NT2/D1 (cell line): ENCODE results near the gene ZC3H7B.

Experiments used
- DNase-seq: peaks from one replicate; pipeline ENCODE4 v3.0.0-alpha.2; 2011; ENCODE audit warnings: low read depth, low spot score
- H3K27me3 ChIP-seq: 2 replicates; pipeline ENCODE4 v1.6.0; 2011; ENCODE audit warnings: mild to moderate bottlenecking; ENCODE audit not compliant: insufficient read length, insufficient read depth
- H3K36me3 ChIP-seq: 2 replicates; pipeline ENCODE4 v1.6.1; 2011; ENCODE audit warnings: mild to moderate bottlenecking, low read length, mixed read lengths; ENCODE audit not compliant: insufficient read depth, insufficient read length
- H3K4me1 ChIP-seq: 2 replicates; pipeline ENCODE4 v1.5.1; 2011; ENCODE audit not compliant: insufficient read depth, insufficient read length
- H3K4me3 ChIP-seq: 2 replicates; pipeline ENCODE4 v1.5.1; 2011; ENCODE audit warnings: low read depth; ENCODE audit not compliant: insufficient read length
- H3K9ac ChIP-seq: 2 replicates; pipeline ENCODE4 v1.6.0; 2011; ENCODE audit warnings: low read depth; ENCODE audit not compliant: insufficient read length
- H3K9me3 ChIP-seq: 2 replicates; pipeline ENCODE4 v1.5.1; 2011; ENCODE audit warnings: mild to moderate bottlenecking, low read length; ENCODE audit not compliant: insufficient read depth
- SUZ12 ChIP-seq: IDR thresholded peaks from 2 replicates; pipeline ENCODE4 v1.6.1; 2011; ENCODE audit not compliant: insufficient read length, insufficient read depth; ENCODE audit errors: extremely low read depth
- YY1 ChIP-seq: IDR thresholded peaks from 2 replicates; pipeline ENCODE4 v1.6.1; 2011; ENCODE audit not compliant: insufficient read length, insufficient read depth
- ZNF274 ChIP-seq: IDR thresholded peaks from 2 replicates; pipeline ENCODE4 v1.6.1; 2011; ENCODE audit warnings: mild to moderate bottlenecking, low read depth, low read length

The ZC3H7B gene

DNA sequence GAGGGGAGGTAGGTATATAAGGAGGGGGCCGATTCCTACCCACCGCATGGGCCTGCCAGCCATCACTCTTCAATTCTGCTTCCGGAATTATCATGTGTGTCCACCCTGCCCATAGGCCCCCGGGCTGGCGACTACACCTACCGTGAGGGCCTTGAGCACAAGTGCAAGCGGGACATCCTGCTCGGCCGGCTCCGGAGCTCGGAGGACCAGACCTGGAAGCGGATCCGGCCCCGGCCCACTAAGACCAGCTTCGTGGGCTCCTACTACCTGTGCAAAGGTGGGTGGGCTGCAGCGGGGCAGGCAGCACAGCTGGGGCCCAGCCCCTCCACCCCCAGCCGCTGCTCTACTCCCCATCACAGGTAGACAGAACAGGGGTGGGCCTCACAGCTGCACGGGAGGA is 42.0 kb downstream of the ZC3H7B start:
- no peak overlapping the region for H3K4me3 ChIP-seq
- peaks cover 6% of the 10 kb centered on the region for H3K4me1 ChIP-seq
- H3K27me3 ChIP-seq: no peaks in the 10 kb centered on the region
- DNase-seq: no peak
- H3K9me3 ChIP-seq: no peaks in the 10 kb centered on the region
- H3K36me3 ChIP-seq: peaks cover 83% of the 10 kb centered on the region
- TF ChIP-seq ZNF274 (no peak), YY1 (no peak), SUZ12 (no peak)
- H3K9ac ChIP-seq: no peak overlapping the region

DNA sequence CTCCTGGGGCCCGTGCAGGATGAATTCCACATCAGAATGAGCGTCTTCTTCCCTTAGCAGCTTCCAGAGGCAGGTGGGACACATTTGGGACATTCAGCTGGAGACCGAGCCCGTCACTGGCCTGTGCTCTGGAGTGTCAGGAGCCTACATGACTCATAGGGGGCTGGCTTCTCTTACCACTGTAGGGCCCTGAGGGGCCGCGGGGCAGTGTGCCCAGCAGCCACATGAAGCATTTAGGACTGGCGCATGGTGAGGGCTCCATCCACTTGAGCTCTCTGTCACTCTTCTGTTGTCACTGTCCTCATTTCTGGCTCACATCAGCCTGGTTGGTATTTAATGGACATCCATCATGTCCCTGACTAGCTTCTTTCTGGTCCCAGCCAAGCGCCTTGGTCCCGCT is 42.4 kb downstream of the ZC3H7B start:
- no peaks in the 10 kb centered on the region for H3K9me3 ChIP-seq
- no peak overlapping the region for H3K9ac ChIP-seq
- TF ChIP-seq YY1 (no peak), ZNF274 (no peak), SUZ12 (no peak)
- peaks cover 6% of the 10 kb centered on the region for H3K4me1 ChIP-seq
- no peak for DNase-seq
- peaks cover 83% of the 10 kb centered on the region for H3K36me3 ChIP-seq
- no peaks in the 10 kb centered on the region for H3K27me3 ChIP-seq
- H3K4me3 ChIP-seq: no peak overlapping the region

DNA sequence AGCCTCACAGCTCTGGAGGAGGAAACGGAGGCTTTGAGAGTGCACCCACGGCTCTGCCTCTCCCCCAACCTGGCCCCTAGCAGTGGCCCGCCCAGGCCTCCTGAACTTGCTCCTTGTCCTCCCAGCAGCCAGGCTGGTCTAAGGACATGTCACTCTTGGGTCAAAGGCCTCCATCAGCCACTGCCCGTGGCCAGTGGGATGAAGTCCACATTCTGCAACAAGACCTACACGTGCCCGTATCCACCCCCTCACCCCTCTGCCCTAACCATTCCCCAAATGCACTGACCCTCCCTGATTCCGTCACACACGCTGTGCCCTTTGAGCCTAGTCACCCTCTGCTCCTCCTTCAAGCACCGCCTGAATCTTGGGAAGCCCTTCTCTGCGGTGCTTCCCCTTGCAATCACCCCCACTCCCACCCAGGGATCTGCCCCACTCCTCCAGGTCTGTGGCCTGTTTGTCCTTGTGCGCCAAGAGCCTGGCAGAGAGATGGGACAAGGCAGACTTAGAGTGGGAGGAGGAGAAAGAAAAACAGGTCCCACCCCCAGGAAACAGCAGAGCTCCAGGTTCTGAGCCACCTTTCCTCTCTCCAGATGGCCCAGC is 43.0 kb downstream of the ZC3H7B start:
- DNase-seq: no peak
- Histone ChIP-seq H3K27me3 (no peaks in the 10 kb centered on the region), H3K36me3 (peaks cover 84% of the 10 kb centered on the region), H3K4me3 (no peak overlapping the region), H3K4me1 (peaks cover 6% of the 10 kb centered on the region), H3K9me3 (no peaks in the 10 kb centered on the region), H3K9ac (no peak overlapping the region)
- no peak for TF ChIP-seq YY1
- no peak for TF ChIP-seq SUZ12
- no peak for TF ChIP-seq ZNF274

DNA sequence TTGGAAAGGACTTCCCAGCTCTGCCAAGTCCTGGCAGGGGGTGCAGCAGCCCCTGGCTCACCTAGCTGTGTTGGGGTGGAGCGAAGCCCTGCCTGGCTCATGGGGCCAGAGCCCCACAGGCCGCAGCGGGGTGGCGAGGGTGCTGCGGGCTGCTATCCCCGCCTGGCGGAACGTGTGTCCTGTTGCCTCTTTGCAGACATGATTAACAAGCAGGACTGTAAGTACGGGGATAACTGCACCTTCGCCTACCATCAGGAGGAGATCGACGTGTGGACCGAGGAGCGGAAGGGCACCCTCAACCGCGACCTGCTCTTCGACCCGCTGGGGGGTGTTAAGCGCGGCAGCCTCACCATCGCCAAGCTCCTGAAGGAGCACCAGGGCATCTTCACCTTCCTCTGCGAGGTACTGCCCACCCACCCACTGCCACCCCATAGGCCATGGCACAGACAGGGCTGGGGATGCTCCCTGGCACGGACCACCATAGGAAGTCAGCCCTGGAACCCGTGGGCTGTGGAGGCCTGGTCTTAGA is 44.5 kb downstream of the ZC3H7B start:
- H3K27me3 ChIP-seq: no peaks in the 10 kb centered on the region
- DNase-seq: no peak
- no peak overlapping the region for H3K9ac ChIP-seq
- TF ChIP-seq ZNF274 (no peak), SUZ12 (no peak), YY1 (no peak)
- peaks cover 6% of the 10 kb centered on the region for H3K4me1 ChIP-seq
- H3K4me3 ChIP-seq: no peak overlapping the region
- H3K9me3 ChIP-seq: no peaks in the 10 kb centered on the region
- peaks cover 85% of the 10 kb centered on the region for H3K36me3 ChIP-seq

DNA sequence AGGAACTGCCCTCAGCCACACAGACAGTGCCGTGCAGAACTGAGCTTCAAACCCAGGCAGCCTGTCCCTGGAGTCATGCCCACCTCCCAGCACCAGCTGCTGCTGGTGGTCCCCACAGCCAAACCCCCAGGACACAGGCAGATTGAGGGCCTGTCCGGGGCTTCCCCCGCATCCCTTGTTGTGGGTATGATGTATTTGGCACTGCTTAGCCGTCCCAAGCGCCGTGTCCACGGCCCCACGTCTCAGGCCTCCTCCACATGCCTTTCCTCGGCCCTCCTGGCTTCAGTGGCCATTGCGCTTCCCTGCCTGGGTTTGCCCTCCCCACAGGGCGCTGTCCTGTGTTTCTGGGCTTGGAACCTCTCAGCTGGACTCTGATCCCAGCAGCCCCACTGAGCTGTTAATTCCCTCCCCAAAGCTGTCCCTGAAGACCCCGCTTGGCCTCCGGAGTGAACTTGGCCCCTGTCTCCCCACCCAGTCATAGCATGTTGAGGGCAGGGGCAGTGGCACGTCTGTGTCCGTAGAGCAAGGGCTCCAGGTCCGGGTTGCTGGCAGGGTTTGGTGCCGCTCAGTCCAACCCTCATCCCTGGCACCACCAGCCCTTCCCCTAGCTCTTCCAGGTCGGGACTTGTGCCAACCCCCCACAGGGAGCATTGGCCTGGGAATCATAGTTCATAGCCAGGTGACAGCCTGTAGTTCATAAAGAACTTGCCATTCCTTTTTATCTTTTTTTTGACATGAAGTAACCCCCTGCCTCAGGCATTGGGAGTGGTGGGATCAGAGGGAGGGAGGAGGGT is 45.9 kb downstream of the ZC3H7B start:
- DNase-seq: no peak
- Histone ChIP-seq H3K36me3 (peaks cover 84% of the 10 kb centered on the region), H3K9me3 (no peaks in the 10 kb centered on the region), H3K4me3 (no peak overlapping the region), H3K9ac (no peak overlapping the region), H3K4me1 (peaks cover 9% of the 10 kb centered on the region), H3K27me3 (no peaks in the 10 kb centered on the region)
- TF ChIP-seq YY1: no peak
- TF ChIP-seq ZNF274: no peak
- no peak for TF ChIP-seq SUZ12

DNA sequence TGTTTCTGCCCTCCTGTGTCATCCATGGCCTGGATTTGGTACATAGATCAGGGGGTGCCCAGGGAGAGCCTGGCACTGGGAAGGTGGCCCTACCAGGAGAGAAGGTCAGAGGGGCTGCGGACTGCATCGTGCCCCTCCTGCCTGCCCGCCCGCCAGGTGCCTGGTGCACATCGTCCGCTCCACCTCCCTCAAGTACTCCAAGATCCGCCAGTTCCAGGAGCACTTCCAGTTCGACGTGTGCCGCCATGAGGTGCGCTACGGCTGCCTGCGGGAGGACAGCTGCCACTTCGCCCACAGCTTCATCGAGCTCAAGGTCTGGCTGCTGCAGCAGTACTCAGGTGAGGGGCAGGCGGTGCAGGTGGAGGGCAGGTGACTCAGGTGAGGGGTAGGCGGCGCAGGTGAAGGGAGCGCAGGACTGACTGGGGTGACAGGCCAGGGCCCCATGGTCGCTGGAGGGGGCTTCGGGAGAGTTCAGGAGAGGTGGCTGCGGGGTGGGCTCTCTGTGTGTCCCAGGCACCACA is 47.7 kb downstream of the ZC3H7B start:
- DNase-seq: no peak
- Histone ChIP-seq H3K9ac (no peak overlapping the region), H3K27me3 (no peaks in the 10 kb centered on the region), H3K36me3 (peaks cover 81% of the 10 kb centered on the region), H3K9me3 (no peaks in the 10 kb centered on the region), H3K4me3 (no peak overlapping the region), H3K4me1 (peaks cover 9% of the 10 kb centered on the region)
- TF ChIP-seq ZNF274 (no peak), YY1 (no peak), SUZ12 (no peak)

DNA sequence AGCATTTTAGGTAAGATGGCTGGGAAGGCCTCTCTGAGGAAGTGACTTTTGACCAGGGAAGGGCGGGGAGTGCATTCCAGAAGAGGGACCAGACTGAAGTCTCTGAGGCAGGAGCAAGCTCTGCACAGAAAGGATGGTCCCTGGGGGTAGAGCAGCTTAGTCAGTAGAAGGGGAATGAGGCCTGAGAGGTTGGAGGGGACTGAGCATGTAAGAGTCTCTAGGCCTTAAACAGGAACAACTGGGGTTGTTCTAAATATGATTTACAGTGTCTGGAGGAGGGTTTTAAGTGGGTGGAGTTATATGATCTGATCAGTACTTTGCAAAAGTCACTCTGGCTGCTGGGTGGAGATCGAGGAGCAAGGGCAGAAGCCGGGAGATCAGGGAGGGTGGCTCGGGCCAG is 48.8 kb downstream of the ZC3H7B start:
- Histone ChIP-seq H3K27me3 (no peaks in the 10 kb centered on the region), H3K9ac (no peak overlapping the region), H3K4me1 (peaks cover 9% of the 10 kb centered on the region), H3K4me3 (no peak overlapping the region), H3K9me3 (no peaks in the 10 kb centered on the region), H3K36me3 (peaks cover 82% of the 10 kb centered on the region)
- no peak for DNase-seq
- TF ChIP-seq YY1 (no peak), ZNF274 (no peak), SUZ12 (no peak)
